Measurements from ENCODE around the gene GBA3.

- TF ChIP-seq CTCF (IDR thresholded peaks at IDR 0.05) (no peak), POLR2A (IDR thresholded peaks at IDR 0.05) (no peak)
These were observed 24.0 kb upstream of the GBA3 start for GRCh38 chr4:22668702-22669101.

Data from right lobe of liver (tissue), 4 donors.